ENCODE results near the gene COL11A2.

COL11A2 gene

DNA sequence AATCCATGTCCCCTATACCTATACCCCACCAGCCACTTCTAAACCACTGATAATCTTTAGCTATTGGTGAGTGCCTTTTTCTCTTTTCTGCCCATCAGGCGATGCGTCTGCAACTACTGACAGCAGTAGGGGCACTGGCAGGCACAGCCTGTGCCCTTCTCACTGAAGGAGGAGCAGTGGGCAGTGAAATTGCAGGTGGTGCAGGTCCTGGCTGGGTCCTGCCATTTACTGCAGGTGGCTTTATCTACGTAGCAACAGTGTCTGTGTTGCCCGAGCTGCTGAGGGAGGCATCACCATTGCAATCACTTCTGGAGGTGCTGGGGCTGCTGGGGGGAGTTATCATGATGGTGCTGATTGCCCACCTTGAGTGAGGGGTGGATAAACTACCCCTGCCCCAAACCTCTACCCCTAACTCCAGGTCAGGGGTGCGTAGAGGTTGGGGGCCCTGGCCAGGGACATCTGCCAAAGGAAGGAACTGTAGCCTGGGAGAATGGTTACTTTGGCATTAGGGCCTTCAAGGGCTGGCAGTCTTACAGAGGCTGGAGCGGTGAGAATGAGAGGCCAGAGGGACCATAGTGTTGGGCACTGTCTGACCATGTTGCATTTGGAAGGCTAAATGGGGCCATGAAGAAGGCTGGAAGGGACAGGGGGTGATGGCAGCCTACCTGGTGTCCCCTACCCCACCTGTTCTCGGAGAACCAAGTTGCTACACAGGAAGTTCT lies 11.3 kb upstream of the COL11A2 start:
- ATAC-seq (replicated peaks) (no peak), DNase-seq (no peak)
- Mint-ChIP-seq H3K4me1 (peaks cover 65 to 74% of the 10 kb centered on the region in 2 donors), H3K4me3 (peak overlapping the region; percentile 84 to 86), H3K9me3 (no peaks in the 10 kb centered on the region), H3K27ac (peak overlapping the region; percentile 9), H3K36me3 (peaks cover 29 to 48% of the 10 kb centered on the region in 2 donors), H3K27me3 (no peaks in the 10 kb centered on the region)

DNA sequence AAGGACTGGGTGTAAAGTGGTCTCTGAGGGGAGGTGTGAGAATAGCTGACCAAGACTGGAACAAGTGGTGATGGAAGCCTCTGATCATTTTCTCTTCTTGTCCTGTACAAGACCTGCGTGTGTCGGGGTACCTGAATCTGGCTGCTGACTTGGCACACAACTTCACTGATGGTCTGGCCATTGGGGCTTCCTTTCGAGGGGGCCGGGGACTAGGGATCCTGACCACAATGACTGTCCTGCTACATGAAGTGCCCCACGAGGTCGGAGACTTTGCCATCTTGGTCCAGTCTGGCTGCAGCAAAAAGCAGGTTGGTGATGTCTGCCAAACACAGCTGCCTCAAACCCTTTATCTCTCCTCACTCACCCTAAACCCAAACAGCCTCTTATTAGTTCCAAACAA lies 10.5 kb upstream of the COL11A2 start:
- peaks cover 29 to 48% of the 10 kb centered on the region in 2 donors for H3K36me3 Mint-ChIP-seq
- no peaks in the 10 kb centered on the region for H3K27me3 Mint-ChIP-seq
- ATAC-seq (replicated peaks), result no peak
- H3K4me3 Mint-ChIP-seq, result peak overlapping the region; percentile 21 to 86
- H3K4me1 Mint-ChIP-seq, result peaks cover 71 to 79% of the 10 kb centered on the region in 2 donors
- no peaks in the 10 kb centered on the region for H3K9me3 Mint-ChIP-seq
- H3K27ac Mint-ChIP-seq, result peak overlapping the region; percentile 3
- DNase-seq, result no peak

DNA sequence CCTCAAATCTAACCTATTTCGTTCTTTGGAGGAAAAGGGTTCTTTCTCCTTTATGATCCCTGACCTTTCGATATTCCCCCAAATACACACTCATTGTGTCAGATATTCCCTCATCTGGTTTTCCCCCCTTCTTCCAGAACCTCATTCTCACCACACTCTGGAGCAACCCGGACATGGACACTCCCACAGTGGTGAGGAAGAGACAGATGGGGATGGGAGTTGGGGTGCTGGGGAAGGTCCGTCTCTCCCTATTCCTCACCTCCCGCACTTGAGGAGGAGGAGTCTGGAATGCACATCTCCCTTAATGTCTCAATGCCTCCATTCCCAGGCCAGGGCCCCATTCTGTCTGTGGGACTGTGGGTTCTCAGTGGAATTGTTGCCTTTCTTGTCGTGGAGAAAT lies 9.7 kb upstream of the COL11A2 start:
- Mint-ChIP-seq H3K4me3 (peak overlapping the region; percentile 99 to 100), H3K9me3 (no peaks in the 10 kb centered on the region), H3K36me3 (peaks cover 29 to 55% of the 10 kb centered on the region in 2 donors), H3K4me1 (peaks cover 73 to 81% of the 10 kb centered on the region in 2 donors), H3K27ac (peak overlapping the region; percentile 99), H3K27me3 (no peaks in the 10 kb centered on the region)
- no peak for ATAC-seq (replicated peaks)
- DNase-seq, result no peak

DNA sequence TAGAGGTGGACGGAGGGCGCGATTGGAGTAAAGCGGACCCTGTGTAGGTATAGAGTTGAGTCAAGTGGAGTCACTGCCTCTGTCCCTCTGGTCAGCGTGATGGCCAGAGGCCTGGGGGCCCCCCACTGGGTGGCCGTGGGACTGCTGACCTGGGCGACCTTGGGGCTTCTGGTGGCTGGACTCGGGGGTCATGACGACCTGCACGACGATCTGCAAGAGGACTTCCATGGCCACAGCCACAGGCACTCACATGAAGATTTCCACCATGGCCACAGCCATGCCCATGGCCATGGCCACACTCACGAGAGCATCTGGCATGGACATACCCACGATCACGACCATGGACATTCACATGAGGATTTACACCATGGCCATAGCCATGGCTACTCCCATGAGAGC lies 8.9 kb upstream of the COL11A2 start:
- Mint-ChIP-seq H3K4me3 (peak overlapping the region; percentile 99 to 100), H3K9me3 (no peaks in the 10 kb centered on the region), H3K27ac (peak overlapping the region; percentile 99), H3K4me1 (peaks cover 73 to 82% of the 10 kb centered on the region in 2 donors), H3K27me3 (no peaks in the 10 kb centered on the region), H3K36me3 (peaks cover 33 to 59% of the 10 kb centered on the region in 2 donors)
- no peak for ATAC-seq (replicated peaks)
- no peak for DNase-seq

DNA sequence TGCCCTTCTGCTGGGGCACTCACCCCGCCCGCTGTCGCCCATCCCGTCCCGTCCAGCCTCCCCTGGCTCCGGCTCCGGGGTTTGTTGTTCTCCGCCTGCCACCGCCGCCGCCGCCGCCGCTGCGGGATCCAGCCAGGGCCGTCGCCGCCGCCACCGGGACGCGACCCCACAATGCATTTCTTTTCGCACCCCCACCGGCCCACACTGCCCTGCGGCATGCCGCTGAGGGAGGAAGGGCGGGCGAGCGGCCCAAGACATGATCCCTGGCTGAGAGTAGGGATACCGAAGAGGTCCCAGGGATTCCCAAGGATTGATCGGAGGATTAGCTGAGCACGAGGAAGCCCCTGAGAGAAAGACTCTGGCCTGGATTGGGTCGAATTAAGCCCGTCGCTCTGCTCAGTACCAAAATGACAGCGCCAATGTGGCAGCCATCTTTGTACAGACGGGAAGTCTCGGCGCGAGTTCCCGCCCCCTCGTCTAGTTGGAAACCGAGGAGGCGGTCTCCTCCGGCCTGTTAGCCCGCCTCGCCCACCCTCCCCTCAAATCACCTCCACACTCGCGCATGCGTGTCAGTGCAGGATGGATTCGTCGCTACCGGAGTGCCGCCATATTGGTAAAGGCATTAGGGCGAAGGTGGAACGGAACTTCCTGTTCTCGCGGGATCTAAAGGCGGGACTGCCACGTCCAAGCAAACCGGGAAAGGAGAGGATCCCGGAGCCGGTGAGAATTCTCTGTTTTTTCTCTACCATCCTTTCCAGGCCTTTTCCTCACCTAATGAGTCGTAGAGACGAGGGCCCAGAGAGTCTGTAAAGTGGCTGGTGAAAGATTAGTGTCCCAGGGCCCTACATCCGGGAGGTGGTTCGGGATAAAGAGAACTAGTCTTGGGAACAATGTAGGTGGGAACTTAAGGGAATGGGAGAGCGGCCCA lies 8.2 kb upstream of the COL11A2 start, which contains the start of the genes RXRB and SLC39A7:
TSS of gene RXRB (minus strand) at position 447 of the 928 bp plus-strand sequence. CDS start at position 258, 189 bp downstream.
TSS of gene SLC39A7 (plus strand) at position 649 of the 928 bp plus-strand sequence. CDS start 379 bp downstream, outside the sequence.
- peaks cover 68 to 75% of the 10 kb centered on the region in 2 donors for H3K4me1 Mint-ChIP-seq
- H3K27me3 Mint-ChIP-seq, result no peaks in the 10 kb centered on the region
- H3K9me3 Mint-ChIP-seq, result no peaks in the 10 kb centered on the region
- peak within 1 kb of the TSS; percentile 99 to 100 for H3K4me3 Mint-ChIP-seq
- peak within 1 kb of the TSS; percentile 99 for H3K27ac Mint-ChIP-seq
- H3K36me3 Mint-ChIP-seq, result peaks cover 39 to 61% of the 10 kb centered on the region in 2 donors
- DNase-seq (peak; percentile 95), ATAC-seq (replicated peaks) (peak; percentile 71 to 76)

DNA sequence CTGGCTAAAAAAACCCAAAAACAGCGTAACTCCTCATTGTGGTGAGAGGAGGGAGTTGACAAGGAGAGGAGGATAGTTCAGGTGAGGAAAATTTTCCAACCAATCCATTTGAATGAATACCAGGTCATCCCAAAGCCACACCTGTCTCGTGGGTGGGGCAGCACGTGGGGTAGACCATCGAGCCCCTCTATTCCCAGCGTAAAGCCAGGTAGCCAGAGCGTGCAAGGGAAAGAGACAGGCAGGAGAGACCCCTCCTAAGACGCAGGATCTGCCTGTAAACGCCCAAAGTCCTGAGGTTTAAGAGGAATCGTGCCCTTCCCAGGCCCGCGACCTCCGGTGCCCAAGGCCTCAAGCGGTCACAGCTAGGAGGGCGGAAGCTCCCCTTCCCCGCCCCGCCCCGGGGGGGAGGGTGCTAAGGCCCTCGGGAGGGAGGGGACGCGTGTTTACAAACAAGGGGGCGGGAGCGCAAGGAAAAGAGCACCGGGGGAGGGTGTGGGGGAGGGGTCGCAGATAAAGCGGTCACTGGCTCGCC lies 7.5 kb upstream of the COL11A2 start:
- H3K27ac Mint-ChIP-seq, result peak overlapping the region; percentile 70
- peaks cover 61 to 68% of the 10 kb centered on the region in 2 donors for H3K4me1 Mint-ChIP-seq
- H3K36me3 Mint-ChIP-seq, result peaks cover 44 to 69% of the 10 kb centered on the region in 2 donors
- H3K4me3 Mint-ChIP-seq, result peak overlapping the region; percentile 99 to 100
- H3K27me3 Mint-ChIP-seq, result no peaks in the 10 kb centered on the region
- ATAC-seq (replicated peaks) (peak; percentile 42 to 46), DNase-seq (peak; percentile 56)
- H3K9me3 Mint-ChIP-seq, result no peaks in the 10 kb centered on the region

DNA sequence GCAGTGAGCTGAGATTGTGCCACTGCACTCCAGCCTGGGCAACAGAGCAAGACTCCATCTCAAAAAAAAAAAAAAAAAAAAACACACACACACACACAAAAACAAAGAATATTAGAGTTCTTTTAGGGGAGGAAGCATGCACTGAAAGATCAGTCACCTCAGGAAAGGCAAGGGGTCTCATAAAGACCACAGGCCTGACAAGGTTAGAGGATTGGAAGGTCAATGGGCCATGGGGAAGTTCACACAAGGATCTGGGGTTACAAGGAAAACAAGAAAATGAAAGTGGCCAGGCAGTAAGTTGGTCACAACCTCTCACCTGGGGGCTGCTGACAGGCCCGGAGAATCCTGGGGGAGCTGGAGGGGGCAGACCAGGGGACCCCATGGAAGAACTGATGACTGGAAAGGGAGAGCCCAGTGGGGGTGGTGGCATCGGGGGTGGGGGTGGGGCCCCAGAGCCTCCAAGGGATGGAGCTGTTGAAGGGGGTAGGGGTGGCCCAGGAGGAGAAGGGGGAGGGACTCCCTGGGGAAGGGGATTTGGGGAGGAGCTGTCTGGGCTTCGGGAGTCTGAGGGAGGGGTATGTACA lies 6.7 kb upstream of the COL11A2 start:
- H3K36me3 Mint-ChIP-seq, result peaks cover 46 to 72% of the 10 kb centered on the region in 2 donors
- peak overlapping the region; percentile 72 for H3K27ac Mint-ChIP-seq
- no peaks in the 10 kb centered on the region for H3K27me3 Mint-ChIP-seq
- no peak for ATAC-seq (replicated peaks)
- no peak for DNase-seq
- peak overlapping the region; percentile 99 to 100 for H3K4me3 Mint-ChIP-seq
- peaks cover 58 to 63% of the 10 kb centered on the region in 2 donors for H3K4me1 Mint-ChIP-seq
- H3K9me3 Mint-ChIP-seq, result no peaks in the 10 kb centered on the region

DNA sequence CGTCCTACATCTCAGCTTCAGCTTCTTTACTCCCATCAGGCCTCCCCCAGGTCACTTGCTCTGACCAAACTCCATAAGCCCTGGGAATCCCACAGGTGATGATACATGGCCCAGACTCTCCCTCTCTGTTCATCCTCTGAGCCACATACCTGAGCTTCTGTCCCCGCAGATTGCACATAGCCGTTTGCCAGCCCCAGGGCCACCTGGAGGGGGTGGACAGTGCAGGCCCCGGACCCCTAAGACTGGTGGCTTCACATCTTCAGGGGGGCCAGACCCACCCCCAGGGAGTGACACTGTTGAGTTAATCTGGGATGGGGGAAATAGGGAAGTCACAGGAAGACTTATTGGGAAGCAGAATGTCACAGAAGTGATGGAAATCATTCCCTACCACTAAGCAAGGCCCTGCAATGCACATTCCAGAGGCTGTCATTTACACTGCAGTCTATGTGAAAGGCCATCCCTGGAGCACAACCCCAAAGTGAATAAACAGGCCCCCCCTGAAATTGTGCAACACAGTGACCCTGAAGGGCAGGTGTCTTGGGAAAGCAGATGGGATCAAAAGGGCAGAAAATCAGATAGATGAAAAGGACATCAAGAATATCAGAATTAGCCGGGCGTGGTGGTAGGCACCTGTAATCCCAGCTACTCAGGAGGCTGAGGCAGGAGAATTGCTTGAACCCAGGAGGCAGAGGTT lies 6.0 kb upstream of the COL11A2 start:
- H3K27ac Mint-ChIP-seq, result peak overlapping the region; percentile 32
- H3K9me3 Mint-ChIP-seq, result no peaks in the 10 kb centered on the region
- peak overlapping the region; percentile 99 to 100 for H3K4me3 Mint-ChIP-seq
- ATAC-seq (replicated peaks) (no peak), DNase-seq (no peak)
- H3K36me3 Mint-ChIP-seq, result peaks cover 40 to 66% of the 10 kb centered on the region in 2 donors
- peaks cover 57 to 63% of the 10 kb centered on the region in 2 donors for H3K4me1 Mint-ChIP-seq
- H3K27me3 Mint-ChIP-seq, result no peaks in the 10 kb centered on the region

DNA sequence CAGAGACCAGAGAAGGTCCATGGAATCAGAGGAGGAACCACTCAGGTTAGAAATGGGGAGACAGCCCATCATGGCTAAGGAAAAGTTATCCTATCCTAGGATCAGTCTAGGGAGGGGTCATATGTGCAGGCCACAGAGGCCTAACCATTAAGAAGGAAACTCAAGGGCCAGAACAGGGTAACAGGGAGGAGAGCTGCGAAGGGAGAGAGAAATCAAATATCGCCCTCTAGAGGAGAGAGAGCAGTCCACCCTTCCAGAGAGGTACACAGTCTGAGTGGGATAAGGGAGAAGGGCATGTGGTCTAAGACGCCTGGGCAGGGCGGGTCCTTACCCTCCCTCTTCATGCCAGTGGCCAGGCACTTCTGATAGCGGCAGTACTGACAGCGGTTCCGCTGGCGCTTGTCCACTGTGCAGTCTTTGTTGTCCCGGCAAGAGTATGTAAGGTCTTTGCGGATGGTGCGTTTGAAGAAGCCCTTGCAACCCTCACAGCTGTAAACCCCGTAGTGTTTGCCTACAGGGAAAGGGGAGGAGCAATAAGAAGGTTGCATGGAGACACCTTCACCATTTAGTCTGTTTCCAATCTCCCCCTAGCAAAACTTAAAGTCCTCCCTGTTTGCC lies 5.3 kb upstream of the COL11A2 start:
- ATAC-seq (replicated peaks) (peak; percentile 46 to 59), DNase-seq (no peak)
- H3K4me1 Mint-ChIP-seq, result peaks cover 53 to 63% of the 10 kb centered on the region in 2 donors
- H3K9me3 Mint-ChIP-seq, result no peaks in the 10 kb centered on the region
- H3K27me3 Mint-ChIP-seq, result no peaks in the 10 kb centered on the region
- peak overlapping the region in 1 of 2 donors; percentile 12 for H3K4me3 Mint-ChIP-seq
- H3K27ac Mint-ChIP-seq, result no peak overlapping the region
- H3K36me3 Mint-ChIP-seq, result peaks cover 33 to 58% of the 10 kb centered on the region in 2 donors

DNA sequence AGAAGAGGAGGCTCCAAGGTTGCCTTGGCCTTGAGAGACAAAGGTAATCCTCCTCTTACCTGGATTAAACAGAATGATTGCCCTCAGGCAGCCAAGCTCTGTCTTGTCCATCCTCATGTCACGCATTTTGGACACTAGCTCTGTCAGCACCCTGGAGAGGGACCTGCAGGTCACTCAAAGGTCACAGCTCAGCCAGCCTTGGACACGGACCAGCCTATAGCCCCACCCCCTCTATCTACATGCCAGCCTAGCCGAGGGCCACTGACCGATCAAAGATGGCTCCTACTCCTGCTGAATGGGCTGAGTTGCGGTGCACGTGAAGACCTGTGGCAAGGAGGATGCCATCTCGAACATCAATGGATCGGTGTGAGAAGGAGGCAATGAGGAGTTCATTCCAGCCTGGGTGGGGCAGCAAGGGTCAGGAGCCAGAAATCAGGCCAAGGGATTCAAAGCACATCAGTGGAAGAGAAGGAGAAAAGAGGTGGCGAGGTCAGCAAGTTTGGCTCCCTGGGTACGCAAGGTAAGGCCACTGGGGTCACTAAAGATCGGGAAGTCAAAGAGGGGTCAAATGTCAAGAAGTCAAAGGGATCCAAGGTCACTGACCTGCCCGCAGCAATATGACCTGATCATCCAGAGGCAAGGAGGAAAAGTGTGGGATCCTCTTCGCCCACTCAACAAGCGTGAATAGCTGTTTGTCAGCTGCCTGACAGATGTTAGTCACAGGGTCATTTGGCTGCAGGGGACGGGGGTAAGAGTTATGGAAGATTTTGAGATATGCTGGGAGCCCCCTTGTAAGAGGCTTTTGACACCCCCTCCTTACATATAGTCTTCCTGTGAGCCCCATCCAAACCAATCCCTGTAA lies 3.3 kb upstream of the COL11A2 start:
- ATAC-seq (replicated peaks), result no peak
- Mint-ChIP-seq H3K27me3 (peaks cover 11 to 15% of the 10 kb centered on the region in 2 donors), H3K27ac (no peak overlapping the region), H3K36me3 (peaks cover 20 to 45% of the 10 kb centered on the region in 2 donors), H3K4me1 (peaks cover 43 to 63% of the 10 kb centered on the region in 2 donors), H3K9me3 (no peaks in the 10 kb centered on the region), H3K4me3 (no peak overlapping the region)
- DNase-seq, result no peak

DNA sequence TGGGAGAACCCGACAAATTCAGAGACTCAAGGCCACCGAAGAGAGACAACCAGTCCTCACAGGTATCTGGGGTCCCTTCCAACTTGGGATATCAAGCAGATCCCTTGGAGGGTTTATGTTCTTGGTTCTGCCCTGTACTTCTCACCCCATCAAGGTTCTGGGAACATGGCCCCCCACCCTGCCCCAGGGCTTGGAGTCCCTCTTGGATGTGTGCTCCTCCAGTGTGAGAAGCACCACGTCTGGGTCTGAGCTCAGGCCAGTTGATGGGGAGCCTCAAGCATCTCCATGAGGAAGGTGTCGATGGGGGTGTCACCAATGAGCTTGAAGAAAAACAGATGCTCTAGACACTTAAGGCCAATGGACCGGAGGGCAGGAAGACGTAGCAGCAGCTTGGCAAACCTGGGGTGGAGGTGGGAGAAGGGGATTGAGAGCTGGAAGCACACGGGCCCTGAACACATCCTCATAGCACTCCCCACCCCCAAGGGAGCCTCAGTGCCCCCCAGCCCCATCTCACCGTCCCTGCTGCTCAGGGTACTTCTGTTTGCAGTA lies 2.2 kb upstream of the COL11A2 start:
- Mint-ChIP-seq H3K4me3 (no peak overlapping the region), H3K9me3 (no peaks in the 10 kb centered on the region), H3K36me3 (peaks cover 21 to 45% of the 10 kb centered on the region in 2 donors), H3K27ac (no peak overlapping the region), H3K4me1 (peaks cover 43 to 61% of the 10 kb centered on the region in 2 donors), H3K27me3 (peaks cover 19 to 26% of the 10 kb centered on the region in 2 donors)
- no peak for DNase-seq
- ATAC-seq (replicated peaks), result no peak

DNA sequence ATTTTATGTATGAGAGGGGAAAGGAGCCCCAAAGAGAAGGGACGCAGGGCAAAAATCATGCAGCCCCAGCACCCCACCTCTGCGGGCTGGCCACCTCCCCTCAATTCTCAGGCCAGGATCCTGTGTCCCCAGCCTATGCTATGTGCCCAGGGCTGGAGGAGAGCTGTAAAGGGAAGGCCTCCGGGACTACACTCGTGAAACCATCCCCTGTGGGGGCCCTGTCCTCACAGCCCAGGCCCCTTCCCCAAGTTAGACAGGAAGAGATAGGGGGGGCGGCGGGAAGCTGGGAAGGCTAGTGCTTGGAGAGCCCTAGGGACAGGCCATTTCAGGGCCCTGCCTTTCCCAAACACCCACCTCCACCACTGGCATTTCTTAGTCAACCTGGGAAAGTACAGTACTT lies 1.4 kb upstream of the COL11A2 start:
- ATAC-seq (replicated peaks), result no peak
- no peak for DNase-seq
- Mint-ChIP-seq H3K36me3 (peaks cover 21 to 42% of the 10 kb centered on the region in 2 donors), H3K9me3 (no peaks in the 10 kb centered on the region), H3K4me1 (peaks cover 34 to 52% of the 10 kb centered on the region in 2 donors), H3K4me3 (peak overlapping the region; percentile 52 to 71), H3K27ac (no peak overlapping the region), H3K27me3 (peaks cover 20 to 32% of the 10 kb centered on the region in 2 donors)

All from stimulated activated naive B cell treated with anti-CD40 and anti-IgM and Interleukin-4, amounts not matched to agents 10 μg/mL and 1 μg/mL and 100 μg/mL, for 72 hours (primary cell).